Skin of body (tissue), 2 donors: Measurements from ENCODE around the gene RPL13A. TPM values are rescaled to one million over a fixed set of nuclear protein-coding genes. Genes with fewer than 3 reads are reported as not detected.

ENCODE experiments used
- DNase-seq: peaks from one replicate; lab custom pipeline; 2025; lab: John Stamatoyannopoulos, UW
- total RNA-seq: library from RNA; depleted of rRNA; stranded (reverse); fragments of >200 nt; gene quantifications from one replicate; pipeline ENCODE4 v1.2.3, GENCODE V29; 2014

The RPL13A gene
- total RNA-seq, 1 donor from 2014 or later = 3,296 TPM

DNA sequence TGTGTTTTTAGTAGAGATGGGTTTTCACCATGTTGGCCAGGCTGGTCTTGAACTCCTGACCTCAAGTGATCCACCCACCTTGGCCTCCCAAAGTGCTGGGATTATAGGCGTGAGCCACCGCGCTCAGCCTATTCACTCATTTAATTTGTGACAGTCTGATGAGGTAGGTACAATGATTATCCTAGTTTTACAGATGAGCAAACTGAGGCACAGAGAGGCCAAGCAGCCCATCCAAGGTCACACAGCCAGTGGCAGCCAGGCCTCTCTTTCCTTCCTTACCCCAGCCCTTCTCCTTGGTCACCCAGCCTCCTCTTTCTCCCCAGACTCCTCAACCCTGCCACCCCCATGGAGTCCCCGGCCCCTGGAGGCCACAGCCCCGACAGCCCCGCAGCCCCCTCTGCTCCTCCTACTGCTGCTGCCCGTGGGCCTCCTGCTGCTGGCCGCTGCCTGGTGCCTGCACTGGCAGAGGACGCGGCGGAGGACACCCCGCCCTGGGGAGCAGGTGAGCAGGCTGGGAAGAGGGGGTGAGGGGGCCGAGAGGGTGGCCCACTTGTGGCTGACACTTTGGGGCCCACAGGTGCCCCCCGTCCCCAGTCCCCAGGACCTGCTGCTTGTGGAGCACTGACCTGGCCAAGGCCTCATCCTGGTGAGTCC is 7.3 kb upstream of the RPL13A start:
- DNase-seq = no peak

GRCh38 chr19:49481020-49481683 is 6.3 kb upstream of the RPL13A start:
- no peak for DNase-seq

DNA sequence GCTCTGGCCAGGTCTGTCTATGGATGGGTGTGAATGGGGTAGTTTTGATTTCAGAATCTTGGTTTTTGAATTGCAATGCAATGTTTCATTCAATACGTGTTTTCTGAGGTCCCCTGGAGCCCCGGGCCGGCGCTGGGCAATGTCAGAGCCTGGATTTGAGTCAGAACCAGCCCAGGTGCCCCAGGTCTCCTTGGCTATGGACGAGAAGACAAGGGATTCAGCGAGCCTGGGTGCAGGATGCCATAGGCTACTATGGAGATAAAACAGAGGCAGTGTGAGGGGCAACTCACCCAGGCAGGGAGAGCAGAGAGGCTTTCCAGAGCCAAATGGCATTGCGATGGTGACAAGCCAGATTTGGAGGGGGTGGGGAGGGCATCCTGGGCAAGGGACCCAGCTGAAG is 1.2 kb upstream of the RPL13A start:
- DNase-seq = no peak

DNA sequence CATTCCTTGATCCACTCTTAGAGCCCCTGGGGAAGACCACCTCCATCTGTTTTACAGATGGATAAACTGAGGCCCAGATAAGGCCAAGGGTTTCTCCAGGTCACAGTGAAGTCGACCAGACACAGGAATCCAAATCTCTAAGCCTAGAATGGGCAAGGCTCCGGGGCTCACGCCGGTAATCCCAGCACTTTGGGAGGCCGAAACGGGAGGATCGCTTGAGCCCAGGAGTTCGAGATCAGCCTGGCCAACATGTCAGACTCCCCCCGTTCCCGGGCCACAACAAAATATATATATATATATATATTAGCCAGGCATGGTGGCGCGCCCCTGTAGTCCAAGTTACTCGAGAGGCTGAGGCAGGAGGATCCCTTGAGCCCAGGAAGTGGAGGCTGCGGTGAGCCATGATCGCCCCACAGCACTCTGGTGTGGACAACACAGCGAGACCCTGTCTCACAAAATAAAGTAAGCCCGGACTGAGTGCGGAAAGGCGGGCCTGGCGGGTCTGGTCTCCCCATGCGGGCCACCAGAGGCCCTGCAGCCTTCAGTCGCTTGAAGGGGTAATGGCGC is 615 bp upstream of the RPL13A start:
- DNase-seq = no peak

DNA sequence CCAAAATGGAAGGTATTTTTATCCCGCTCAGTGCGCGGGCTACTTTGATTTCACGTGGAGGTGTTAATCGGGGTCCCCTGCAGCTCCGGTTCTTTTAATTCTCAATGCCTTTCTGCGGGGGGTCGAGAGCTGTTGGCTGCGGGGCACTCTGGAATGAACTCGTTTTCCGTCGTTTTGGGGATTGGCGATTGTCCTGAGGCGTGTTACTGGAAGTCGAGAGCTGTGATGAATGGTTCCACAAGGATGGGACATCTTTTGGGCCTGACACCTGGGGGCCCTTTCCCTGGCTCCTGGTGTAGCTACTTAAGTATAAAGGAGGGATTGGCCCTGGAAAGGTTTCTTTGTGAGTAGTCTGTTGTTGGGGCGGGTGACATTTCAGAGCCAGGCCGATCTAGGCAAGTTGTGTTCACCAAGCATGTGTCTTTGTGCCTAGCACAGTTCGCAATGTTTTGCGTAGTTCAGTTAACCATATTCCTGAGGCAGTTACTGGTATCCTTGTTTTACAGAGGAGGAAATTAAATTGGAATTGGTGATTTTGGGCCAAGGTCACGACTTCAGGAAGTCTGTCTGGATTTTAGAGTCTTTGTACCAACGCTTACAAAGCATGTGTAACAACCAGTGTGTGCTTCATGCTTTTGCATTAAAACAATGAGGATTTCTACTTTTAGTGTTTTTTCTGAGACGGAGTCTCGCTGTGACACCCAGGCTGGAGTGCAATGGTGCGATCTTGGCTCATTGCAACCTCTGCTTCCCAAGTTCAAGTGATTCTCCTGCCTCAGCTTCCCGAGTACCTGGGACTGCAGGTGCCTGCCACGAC is 846 bp downstream of the RPL13A start:
- DNase-seq = no peak

DNA sequence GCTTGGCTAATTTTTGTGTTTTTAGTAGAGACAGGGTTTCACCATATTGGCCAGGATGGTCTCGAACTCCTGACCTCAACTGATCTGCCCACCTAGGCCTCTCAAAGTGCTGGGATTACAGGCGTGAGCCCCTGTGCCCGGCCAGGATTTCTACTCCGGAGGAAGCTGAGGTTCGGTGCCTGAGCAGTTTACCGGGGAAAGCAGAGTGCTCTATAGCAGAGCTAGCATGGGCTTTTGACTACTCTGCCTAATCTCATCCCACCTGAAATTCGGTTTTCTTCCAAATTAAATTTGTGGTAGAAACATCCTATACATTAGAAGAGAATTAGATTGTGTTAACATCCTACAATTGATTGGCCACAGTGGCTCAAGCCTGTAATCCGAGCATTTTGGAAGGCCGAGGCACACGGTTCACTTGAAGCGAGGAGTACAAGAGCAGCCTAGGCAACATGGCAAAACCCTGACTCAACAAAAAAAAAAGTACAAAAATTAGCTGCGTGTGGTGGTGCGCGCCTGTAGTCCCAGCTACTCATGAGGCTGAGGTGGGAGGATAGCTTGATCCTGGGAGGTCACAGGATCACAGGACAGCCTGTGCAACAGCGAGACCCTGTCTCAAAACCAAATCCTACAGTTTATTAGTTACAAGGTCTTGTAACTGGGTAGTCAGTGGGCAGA is 1.6 kb downstream of the RPL13A start:
- no peak for DNase-seq

DNA sequence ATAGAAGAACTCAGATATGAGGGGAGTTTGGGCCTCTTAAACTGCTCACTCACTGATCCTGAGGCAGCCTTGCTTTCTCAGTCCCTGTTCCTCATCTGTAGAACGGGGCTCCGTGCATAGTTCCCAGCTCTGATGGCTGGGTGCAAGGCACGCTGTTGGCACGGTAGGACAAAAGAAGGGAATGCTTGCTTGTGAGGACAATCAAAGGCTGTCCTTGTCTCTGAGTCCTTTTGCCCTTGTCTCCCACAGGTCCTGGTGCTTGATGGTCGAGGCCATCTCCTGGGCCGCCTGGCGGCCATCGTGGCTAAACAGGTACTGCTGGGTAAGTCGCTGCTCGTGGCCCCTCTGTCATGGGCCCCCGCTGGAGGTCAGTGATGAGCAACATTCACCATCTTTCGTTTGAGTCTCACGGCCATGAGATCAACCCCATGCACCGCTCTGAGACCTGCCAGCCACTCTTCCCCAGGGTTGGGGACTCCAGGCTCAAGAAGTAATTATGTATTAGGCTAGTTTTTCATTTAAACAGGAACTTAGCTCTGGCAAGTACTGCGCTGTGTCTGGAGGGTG is 2.3 kb downstream of the RPL13A start:
- no peak for DNase-seq

DNA sequence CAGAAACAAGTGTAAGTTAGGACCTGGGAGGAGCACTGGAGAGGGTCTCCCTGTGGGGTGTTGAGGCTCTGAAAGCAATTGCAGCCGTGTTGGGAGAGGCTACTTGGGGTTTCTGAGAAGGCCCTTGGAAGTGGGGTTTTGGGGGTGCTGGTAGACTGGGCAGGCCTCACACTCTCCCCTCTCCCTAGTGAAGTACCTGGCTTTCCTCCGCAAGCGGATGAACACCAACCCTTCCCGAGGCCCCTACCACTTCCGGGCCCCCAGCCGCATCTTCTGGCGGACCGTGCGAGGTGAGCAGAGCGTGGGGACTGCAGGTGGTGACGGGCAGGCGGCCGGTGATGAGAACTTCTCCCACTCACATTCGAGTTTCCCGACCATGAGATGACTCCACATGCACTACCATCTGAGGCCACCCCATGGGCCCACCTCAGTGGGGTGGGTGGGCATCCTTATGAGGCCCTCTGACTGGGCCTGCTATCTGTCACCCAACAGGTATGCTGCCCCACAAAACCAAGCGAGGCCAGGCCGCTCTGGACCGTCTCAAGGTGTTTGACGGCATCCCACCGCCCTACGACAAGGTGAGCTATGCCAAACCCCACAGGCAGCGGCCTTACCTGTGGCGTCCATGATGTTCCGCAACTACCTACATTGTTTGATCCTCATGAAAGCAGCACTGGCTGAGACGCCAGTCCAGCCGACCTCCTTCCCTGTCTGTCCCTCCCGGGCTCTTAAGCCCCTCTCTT is 3.0 kb downstream of the RPL13A start:
- DNase-seq = no peak

GRCh38 chr19:49491030-49491803 is 3.8 kb downstream of the RPL13A start:
- no peak for DNase-seq

- no peak for DNase-seq
These were observed 4.6 kb downstream of the RPL13A start for GRCh38 chr19:49491804-49492572.

- no peak for DNase-seq
These were observed 5.4 kb downstream of the RPL13A start for GRCh38 chr19:49492573-49493405.

DNA sequence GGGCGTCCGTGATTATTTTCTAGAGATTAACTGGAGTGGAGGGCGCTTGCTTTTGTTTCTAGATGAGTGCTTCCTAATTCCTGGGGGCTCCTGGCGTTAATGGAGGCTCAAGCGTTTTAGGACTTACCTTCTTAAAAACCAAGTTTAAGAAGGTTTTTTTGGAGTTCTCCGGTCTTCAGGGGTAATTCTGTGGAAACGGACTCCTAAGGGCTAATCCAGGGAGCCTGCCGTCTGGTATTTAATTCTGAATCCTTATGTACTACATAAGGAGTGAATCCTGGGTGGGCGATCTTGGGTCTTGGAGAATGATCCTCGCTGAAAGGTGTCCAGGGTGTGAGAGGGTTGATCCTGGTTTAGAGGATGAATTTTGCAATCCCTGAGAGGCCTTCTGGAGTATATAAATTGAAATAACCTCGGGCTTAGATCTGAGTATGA is 9.2 kb downstream of the RPL13A start:
- no peak for DNase-seq

DNA sequence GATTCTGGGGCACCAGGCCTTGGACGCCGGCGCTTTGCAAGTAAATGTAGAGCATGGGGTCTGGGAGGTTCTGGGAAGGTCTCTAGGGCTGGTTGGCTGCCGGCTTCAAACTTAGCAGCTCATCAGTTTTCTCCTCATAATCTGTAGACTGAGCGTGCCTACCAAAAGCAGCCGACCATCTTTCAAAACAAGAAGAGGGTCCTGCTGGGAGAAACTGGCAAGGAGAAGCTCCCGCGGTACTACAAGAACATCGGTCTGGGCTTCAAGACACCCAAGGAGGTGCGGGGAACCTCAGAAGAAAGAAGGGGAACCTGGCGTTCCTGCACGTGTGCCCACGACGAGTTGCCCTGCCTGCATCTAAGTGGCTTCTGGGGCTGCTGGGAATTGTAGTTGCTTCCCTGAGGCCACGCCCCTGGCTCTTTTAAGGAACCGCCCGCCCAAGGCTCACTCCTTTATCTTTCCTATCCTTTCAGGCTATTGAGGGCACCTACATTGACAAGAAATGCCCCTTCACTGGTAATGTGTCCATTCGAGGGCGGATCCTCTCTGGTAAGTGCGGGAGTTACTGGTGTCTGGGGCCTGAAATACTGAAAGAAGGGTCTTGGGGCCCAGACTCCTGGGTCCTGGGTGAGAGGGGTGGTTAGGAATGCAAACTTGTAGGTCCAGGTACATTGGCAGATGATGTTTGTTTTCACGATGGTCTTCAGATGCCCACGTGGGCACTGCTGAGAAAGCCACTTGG is 9.8 kb downstream of the RPL13A start:
- no peak for DNase-seq

DNA sequence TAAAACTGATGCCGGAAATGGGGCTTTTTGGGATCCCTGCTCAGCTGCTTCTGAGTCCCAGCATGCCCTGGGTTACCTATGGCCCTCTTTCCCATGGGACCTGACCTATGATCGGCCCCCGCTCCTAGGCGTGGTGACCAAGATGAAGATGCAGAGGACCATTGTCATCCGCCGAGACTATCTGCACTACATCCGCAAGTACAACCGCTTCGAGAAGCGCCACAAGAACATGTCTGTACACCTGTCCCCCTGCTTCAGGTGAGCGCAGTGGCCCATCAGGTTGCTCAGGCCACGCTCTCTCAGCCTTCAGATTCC is 10.3 kb downstream of the RPL13A start:
- DNase-seq = no peak

GRCh38 chr19:49498475-49498874 is 11.1 kb downstream of the RPL13A start:
- DNase-seq = no peak

DNA sequence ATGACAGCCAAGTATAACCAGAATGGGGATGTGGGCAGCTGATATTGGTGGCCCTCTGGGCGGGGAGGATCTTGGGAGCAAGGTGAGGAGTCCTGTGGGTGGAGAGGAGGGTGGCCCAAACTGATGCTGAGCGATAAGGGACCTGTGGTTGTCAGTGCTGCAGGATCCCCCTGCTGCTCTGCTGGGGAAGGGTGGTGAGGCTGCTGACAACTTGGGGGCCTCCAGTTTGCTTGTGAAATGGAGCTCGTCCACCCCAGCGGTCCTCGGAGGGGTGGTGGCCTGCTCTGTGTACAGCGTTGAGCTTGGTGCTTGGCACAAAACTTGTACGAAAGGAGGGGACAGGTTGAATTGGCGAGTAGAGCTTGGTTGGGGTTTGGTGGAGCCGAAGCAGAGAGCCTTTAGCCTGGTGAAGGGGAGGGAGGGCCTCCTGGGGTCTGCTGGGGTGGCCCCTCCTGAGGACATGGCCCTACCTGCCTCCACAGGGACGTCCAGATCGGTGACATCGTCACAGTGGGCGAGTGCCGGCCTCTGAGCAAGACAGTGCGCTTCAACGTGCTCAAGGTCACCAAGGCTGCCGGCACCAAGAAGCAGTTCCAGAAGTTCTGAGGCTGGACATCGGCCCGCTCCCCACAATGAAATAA is 11.7 kb downstream of the RPL13A start:
- DNase-seq = no peak
